ENCODE measurements around the gene ANKRD44. TPM values are rescaled to one million over a fixed set of nuclear protein-coding genes. Genes with fewer than 3 reads are reported as not detected.

Gene ANKRD44
- total RNA-seq, 1 donor from 2014 or later: 3.4 TPM

DNA sequence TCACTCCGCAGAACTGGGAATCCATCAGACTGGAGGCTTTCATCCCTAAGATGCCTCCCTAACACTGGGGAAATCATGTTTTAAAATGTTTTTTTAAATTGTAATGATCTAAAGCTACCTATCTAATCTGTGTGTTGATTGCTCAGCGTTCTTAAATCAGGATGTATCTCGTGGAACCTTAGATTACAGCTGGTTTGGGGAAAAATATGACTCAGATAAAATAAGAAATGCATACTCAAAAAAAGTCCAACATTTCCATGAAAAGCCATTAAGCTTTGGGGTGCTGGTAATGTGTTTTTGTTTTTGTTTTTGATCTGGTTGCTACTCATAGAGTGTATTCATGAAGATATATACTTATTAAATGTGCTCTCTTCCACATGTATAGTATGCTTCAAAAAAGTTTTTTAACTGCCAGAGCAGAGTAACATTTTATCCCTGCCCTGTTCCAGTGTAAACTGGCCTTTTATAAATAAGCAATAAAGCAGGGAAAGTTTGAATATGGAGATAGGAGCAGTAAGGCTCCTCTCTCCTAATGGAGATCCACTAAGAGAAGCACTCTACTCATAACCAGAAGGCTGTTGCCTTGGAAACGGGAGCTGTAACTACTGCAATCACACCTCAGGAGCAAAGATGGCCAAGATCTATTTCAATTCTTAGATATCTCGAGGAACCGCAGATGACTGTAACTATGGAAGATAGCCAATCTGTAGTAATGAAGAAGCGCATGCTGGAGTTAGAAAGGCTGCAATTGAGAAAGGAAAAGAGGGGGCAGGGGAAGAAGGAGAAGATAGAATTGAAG is 41.6 kb downstream of the ANKRD44 start:
- no peaks in the 10 kb centered on the region for H3K79me2 ChIP-seq (ENCODE audit: low read depth)
- Mint-ChIP-seq H3K4me1 (peaks cover 5% of the 10 kb centered on the region), H3K36me3 (no peaks in the 10 kb centered on the region), H3K4me3 (no peak overlapping the region), H3K9me3 (no peaks in the 10 kb centered on the region), H3K27ac (no peak overlapping the region), H3K27me3 (ENCODE audit: insufficient read depth, low read depth) (no peaks in the 10 kb centered on the region)
- no peak overlapping the region for H3K9ac ChIP-seq
- no peak for DNase-seq (ENCODE audit: low spot score)
- no peaks in the 10 kb centered on the region for H4K20me1 ChIP-seq (ENCODE audit: low read depth)
- H3F3A ChIP-seq (ENCODE audit: low read depth): no peaks in the 10 kb centered on the region
- no peaks in the 10 kb centered on the region for H3K4me1 ChIP-seq
- H3K36me3 ChIP-seq: no peaks in the 10 kb centered on the region
- no peak overlapping the region for H3K4me3 ChIP-seq
- TF ChIP-seq, protein P1, sequence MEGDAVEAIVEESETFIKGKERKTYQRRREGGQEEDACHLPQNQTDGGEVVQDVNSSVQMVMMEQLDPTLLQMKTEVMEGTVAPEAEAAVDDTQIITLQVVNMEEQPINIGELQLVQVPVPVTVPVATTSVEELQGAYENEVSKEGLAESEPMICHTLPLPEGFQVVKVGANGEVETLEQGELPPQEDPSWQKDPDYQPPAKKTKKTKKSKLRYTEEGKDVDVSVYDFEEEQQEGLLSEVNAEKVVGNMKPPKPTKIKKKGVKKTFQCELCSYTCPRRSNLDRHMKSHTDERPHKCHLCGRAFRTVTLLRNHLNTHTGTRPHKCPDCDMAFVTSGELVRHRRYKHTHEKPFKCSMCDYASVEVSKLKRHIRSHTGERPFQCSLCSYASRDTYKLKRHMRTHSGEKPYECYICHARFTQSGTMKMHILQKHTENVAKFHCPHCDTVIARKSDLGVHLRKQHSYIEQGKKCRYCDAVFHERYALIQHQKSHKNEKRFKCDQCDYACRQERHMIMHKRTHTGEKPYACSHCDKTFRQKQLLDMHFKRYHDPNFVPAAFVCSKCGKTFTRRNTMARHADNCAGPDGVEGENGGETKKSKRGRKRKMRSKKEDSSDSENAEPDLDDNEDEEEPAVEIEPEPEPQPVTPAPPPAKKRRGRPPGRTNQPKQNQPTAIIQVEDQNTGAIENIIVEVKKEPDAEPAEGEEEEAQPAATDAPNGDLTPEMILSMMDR (IDR thresholded peaks at IDR 0.05): no peak
- TF ChIP-seq EZH2phosphoT487 (IDR thresholded peaks at IDR 0.05) (no peak), EZH2 (IDR thresholded peaks at IDR 0.05) (no peak)
- H3K27me3 ChIP-seq: no peaks in the 10 kb centered on the region
- no peak overlapping the region for H3K27ac ChIP-seq
- no peak overlapping the region for H3K4me2 ChIP-seq
- H2AFZ ChIP-seq (replicated peaks): no peak overlapping the region
- H3K9me3 ChIP-seq (ENCODE audit: low read depth): no peaks in the 10 kb centered on the region

DNA sequence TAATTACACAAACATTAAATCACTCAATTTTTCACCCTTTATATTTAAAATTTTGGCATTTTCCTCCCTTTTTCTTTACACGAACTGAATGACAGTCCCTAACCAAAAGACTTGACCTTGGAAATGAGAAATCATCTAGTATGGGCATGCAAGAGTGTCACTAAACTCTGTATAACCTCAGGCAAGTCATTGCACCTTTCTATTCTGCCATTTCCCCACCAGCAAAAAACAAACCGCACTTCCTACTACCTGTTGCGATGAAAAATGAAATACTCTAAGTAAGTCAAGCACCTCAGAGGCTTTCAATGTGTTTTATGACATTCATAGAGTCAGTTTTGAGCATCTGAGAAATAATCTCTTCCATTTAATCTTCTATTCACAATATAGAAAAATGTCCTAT is 44.1 kb downstream of the ANKRD44 start:
- Mint-ChIP-seq H3K36me3 (no peaks in the 10 kb centered on the region), H3K27me3 (ENCODE audit: insufficient read depth, low read depth) (peaks cover 2% of the 10 kb centered on the region), H3K4me3 (no peak overlapping the region), H3K4me1 (peaks cover 5% of the 10 kb centered on the region), H3K27ac (no peak overlapping the region), H3K9me3 (no peaks in the 10 kb centered on the region)
- Histone ChIP-seq H4K20me1 (ENCODE audit: low read depth) (no peaks in the 10 kb centered on the region), H3K9me3 (ENCODE audit: low read depth) (no peaks in the 10 kb centered on the region), H3K4me1 (no peaks in the 10 kb centered on the region), H3F3A (ENCODE audit: low read depth) (no peaks in the 10 kb centered on the region), H3K27me3 (no peaks in the 10 kb centered on the region), H3K9ac (no peak overlapping the region), H2AFZ (replicated peaks) (no peak overlapping the region), H3K4me3 (no peak overlapping the region), H3K79me2 (ENCODE audit: low read depth) (no peaks in the 10 kb centered on the region), H3K4me2 (no peak overlapping the region), H3K27ac (no peak overlapping the region), H3K36me3 (no peaks in the 10 kb centered on the region)
- no peak for DNase-seq (ENCODE audit: low spot score)
- no peak for TF ChIP-seq EZH2phosphoT487 (IDR thresholded peaks at IDR 0.05)

DNA sequence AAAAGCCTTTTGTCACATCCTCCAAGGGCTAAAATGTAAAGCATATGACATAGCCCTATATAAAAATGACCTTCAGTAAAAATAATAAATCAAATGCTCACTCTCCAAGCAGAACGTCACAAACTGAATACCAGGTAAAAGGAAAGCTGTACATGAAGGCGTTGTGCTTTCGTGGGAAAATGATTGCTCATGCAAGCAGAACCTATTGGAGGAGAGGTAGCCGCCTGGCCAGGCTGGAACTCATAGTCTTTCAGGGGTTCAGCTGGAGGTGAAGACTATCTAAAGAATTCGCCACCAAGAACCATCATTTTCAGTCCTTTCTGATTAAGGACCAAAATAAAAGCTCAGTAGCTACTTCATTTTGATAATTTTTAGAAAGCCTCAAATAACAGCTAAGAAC is 44.7 kb downstream of the ANKRD44 start:
- H3K4me3 Mint-ChIP-seq: no peak overlapping the region
- no peaks in the 10 kb centered on the region for H3K27me3 ChIP-seq
- H3K27ac Mint-ChIP-seq: no peak overlapping the region
- no peak overlapping the region for H3K9ac ChIP-seq
- H3K9me3 Mint-ChIP-seq: no peaks in the 10 kb centered on the region
- no peak overlapping the region for H2AFZ ChIP-seq (replicated peaks)
- no peaks in the 10 kb centered on the region for H3K36me3 ChIP-seq
- H3K4me1 ChIP-seq: no peaks in the 10 kb centered on the region
- no peak overlapping the region for H3K4me3 ChIP-seq
- H3K4me1 Mint-ChIP-seq: peaks cover 5% of the 10 kb centered on the region
- no peak overlapping the region for H3K27ac ChIP-seq
- H4K20me1 ChIP-seq (ENCODE audit: low read depth): no peaks in the 10 kb centered on the region
- no peak for TF ChIP-seq EZH2 (IDR thresholded peaks at IDR 0.05)
- no peak for TF ChIP-seq EZH2phosphoT487 (IDR thresholded peaks at IDR 0.05)
- TF ChIP-seq, protein P1 (IDR thresholded peaks at IDR 0.05): no peak
- no peak overlapping the region for H3K4me2 ChIP-seq
- no peaks in the 10 kb centered on the region for H3K79me2 ChIP-seq (ENCODE audit: low read depth)
- no peaks in the 10 kb centered on the region for H3F3A ChIP-seq (ENCODE audit: low read depth)
- peaks cover 2% of the 10 kb centered on the region for H3K27me3 Mint-ChIP-seq (ENCODE audit: insufficient read depth, low read depth)
- H3K9me3 ChIP-seq (ENCODE audit: low read depth): no peaks in the 10 kb centered on the region
- no peak for DNase-seq (ENCODE audit: low spot score)
- no peaks in the 10 kb centered on the region for H3K36me3 Mint-ChIP-seq

DNA sequence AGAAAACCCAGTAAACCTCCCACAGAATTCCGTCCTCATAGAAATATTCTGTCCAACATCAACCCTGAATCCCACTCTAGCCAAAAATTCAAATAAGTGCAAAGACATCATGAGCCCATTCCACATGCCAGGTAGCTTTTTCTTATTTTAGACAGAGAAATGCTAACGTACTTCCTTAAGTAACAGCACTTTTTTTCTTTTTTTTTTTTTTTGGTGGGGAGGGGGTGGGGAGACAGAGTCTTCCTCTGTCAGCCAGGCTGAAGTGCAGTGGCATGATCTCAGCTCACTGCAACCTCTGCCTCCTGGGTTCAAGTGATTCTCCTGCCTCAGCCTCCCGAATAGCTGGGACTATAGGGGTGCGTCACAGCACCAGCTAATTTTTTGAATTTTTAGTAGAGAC is 45.5 kb downstream of the ANKRD44 start:
- no peak overlapping the region for H3K9ac ChIP-seq
- DNase-seq (ENCODE audit: low spot score): no peak
- H4K20me1 ChIP-seq (ENCODE audit: low read depth): no peaks in the 10 kb centered on the region
- H3K79me2 ChIP-seq (ENCODE audit: low read depth): no peaks in the 10 kb centered on the region
- H3K9me3 ChIP-seq (ENCODE audit: low read depth): no peaks in the 10 kb centered on the region
- no peak overlapping the region for H3K4me2 ChIP-seq
- no peaks in the 10 kb centered on the region for H3K36me3 Mint-ChIP-seq
- no peak for TF ChIP-seq EZH2phosphoT487 (IDR thresholded peaks at IDR 0.05)
- TF ChIP-seq EZH2 (IDR thresholded peaks at IDR 0.05): no peak
- TF ChIP-seq, protein P1 (IDR thresholded peaks at IDR 0.05): no peak
- no peak overlapping the region for H3K4me3 Mint-ChIP-seq
- no peaks in the 10 kb centered on the region for H3K9me3 Mint-ChIP-seq
- no peak overlapping the region for H3K27ac ChIP-seq
- H3K27me3 Mint-ChIP-seq (ENCODE audit: insufficient read depth, low read depth): peaks cover 2% of the 10 kb centered on the region
- no peaks in the 10 kb centered on the region for H3K27me3 ChIP-seq
- H3F3A ChIP-seq (ENCODE audit: low read depth): no peaks in the 10 kb centered on the region
- H3K4me1 Mint-ChIP-seq: peaks cover 5% of the 10 kb centered on the region
- no peaks in the 10 kb centered on the region for H3K36me3 ChIP-seq
- H2AFZ ChIP-seq (replicated peaks): no peak overlapping the region
- H3K27ac Mint-ChIP-seq: no peak overlapping the region
- no peak overlapping the region for H3K4me3 ChIP-seq
- no peaks in the 10 kb centered on the region for H3K4me1 ChIP-seq
